ENCODE data around the gene RPL37A. TPM values are rescaled to one million over a fixed set of nuclear protein-coding genes. Genes with fewer than 3 reads are reported as not detected.
"Not testable (repeated sequence)": the region's sequence is repeated elsewhere in the genome, so short reads cannot be mapped to it uniquely, and the experiment has no call there.

RPL37A gene
- total RNA-seq, 1 donor from 2014 or later = 493 TPM

DNA sequence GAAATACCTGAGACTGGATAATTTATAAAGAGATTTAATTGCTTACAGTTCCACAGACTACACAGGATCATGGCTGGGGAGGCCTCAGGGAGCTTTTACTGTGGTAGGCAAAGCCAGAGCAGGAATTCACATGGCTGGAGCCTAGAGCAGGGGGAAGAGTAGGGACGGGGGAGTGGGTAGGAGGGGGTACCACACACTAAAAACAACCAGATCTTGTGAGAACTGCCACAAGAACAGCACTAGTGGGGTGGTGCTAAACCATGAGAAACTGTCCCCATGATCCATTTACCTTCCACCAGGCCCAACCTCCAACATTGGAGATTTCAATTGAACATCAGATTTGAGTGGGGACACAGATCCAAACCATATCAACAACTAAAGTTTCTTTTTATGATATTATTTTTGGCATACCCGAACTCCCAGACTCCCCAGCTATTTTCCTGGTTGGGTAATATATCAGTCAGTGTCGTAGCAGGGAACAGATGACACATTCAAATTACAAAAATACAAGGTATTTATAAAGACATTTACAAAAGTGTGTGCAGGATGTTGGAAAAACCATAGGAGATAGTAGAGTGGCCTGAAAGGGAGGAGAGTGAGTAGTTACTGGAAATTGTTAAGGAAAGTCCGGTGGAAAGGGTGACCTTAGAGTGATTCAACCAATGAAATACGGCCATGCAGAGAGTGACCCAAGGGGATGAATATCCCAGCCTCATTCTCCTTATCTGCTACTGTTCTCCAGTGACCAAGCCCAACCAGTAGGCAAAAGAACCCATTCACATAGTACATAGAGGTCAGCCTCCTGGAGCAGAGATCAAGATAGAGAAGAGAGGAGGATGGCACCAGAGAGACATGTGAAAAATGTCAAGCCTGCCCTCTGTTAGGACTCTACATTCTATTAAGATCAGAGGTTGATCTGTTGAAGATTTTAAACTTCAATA lies 8.8 kb downstream of the RPL37A start:
- Histone ChIP-seq H3K27ac (no peak overlapping the region), H3K9me3 (no peaks in the 10 kb centered on the region), H3K27me3 (no peaks in the 10 kb centered on the region), H3K4me3 (no peak overlapping the region), H3K36me3 (peaks cover 15 to 23% of the 10 kb centered on the region in 2 donors), H3K4me1 (no peaks in the 10 kb centered on the region)
- TF ChIP-seq, protein P1, sequence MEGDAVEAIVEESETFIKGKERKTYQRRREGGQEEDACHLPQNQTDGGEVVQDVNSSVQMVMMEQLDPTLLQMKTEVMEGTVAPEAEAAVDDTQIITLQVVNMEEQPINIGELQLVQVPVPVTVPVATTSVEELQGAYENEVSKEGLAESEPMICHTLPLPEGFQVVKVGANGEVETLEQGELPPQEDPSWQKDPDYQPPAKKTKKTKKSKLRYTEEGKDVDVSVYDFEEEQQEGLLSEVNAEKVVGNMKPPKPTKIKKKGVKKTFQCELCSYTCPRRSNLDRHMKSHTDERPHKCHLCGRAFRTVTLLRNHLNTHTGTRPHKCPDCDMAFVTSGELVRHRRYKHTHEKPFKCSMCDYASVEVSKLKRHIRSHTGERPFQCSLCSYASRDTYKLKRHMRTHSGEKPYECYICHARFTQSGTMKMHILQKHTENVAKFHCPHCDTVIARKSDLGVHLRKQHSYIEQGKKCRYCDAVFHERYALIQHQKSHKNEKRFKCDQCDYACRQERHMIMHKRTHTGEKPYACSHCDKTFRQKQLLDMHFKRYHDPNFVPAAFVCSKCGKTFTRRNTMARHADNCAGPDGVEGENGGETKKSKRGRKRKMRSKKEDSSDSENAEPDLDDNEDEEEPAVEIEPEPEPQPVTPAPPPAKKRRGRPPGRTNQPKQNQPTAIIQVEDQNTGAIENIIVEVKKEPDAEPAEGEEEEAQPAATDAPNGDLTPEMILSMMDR (IDR thresholded peaks at IDR 0.05) = no peak
- intact Hi-C loops (cut with DNase I) = no loop called here
- no peak for DNase-seq (ENCODE audit: low spot score in 2 of 2)

DNA sequence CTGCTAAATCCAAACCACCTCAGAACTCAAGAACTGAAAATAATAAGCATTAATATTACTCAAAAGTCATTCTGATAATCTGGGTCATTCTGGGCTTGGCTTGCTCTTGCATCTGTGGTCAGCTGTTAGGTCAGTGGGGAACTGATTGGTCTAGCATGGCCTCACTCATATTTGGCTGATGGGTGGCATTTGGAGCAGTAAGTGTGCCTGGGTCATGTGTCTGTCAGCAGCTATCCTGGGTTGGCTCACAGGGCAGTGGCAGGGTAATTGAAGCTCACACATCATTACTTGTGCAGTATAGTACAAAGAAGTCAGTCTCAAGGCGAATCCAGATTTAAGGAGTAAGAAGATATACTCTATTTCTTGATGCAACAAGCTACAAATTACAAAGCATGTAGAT lies 9.6 kb downstream of the RPL37A start:
- DNase-seq (ENCODE audit: low spot score in 2 of 2) = no peak
- Histone ChIP-seq H3K36me3 (peaks cover 12 to 15% of the 10 kb centered on the region in 2 donors), H3K4me1 (no peaks in the 10 kb centered on the region), H3K4me3 (no peak overlapping the region), H3K9me3 (no peaks in the 10 kb centered on the region), H3K27me3 (no peaks in the 10 kb centered on the region), H3K27ac (no peak overlapping the region)
- TF ChIP-seq, protein P1 (IDR thresholded peaks at IDR 0.05) = no peak
- intact Hi-C loops (cut with DNase I) = no loop called here

DNA sequence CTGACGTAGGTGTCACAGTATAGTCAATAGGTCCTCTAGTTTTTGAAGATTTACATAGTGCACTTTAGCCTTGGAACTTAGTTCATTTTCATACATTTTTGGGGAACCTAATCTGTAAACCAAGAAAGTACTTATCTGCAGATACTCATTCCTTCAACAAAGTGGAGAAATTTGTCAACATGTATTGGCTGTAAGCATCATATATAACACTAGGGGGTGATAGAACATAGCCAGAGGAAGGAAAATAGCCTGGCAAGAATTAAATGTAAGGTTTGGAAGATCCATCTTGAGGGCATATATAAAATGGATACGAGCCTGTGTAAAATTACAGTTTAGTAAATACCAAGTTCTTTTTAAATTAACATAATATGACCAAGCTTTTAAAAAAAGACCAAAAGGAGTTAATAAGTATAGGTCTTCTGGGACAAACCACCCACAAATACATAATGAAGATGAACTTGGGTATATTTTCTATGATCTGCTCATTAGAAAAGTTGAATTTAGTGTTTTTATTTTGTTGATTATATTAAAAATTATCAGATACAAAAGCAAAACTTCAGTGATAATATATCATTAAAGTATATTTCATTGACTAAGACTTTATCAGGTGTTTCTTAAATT lies 18.2 kb downstream of the RPL37A start:
- Histone ChIP-seq H3K4me1 (peaks cover 0 to 10% of the 10 kb centered on the region in 2 donors), H3K9me3 (no peaks in the 10 kb centered on the region), H3K27ac (no peak overlapping the region), H3K4me3 (no peak overlapping the region), H3K27me3 (no peaks in the 10 kb centered on the region), H3K36me3 (no peaks in the 10 kb centered on the region)
- TF ChIP-seq, protein P1 (IDR thresholded peaks at IDR 0.05) = peak; percentile 68 to 84 (median 72)
- DNase-seq (ENCODE audit: low spot score in 2 of 2) = no peak
- intact Hi-C loops (cut with DNase I) = loop anchor here (5.0 kb wide), 2 partner anchors 995 to 1195 kb away; no protein-coding TSS in a partner anchor

DNA sequence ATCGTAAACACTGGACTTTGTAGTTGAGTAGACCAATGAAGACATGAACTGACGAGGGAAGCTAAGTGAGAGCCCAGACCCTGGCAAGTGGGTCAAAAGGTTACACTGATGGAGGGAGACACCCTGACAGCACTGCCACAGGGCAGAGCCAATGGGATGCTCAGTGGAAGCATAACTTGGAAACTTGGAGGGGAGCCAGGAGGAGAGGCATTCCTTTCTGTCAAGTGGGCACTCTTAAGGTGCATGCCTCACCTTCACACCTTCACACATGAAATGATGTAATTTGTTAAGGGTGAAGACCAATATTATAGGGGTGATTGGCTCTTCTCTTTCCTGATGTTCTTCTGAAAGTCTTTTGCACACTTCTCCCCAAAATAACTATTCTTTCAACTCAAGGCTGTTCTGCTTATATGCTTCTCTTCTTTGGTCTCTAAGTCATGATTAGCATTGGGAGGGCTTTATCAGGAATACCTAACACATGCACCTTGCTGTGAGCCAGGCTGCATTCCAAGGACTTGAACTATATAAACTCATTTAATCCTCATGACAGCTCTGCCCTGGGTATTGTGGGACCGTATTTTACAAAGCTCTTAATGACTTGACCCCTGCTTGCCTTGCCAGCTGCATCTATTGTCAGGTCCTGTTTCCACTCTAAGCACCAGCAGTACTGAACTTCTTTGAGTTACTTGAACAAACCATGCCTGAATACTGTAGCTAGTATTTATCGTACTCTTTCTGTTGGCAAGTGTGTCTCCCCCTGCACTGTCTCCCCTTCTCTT lies 19.0 kb downstream of the RPL37A start:
- intact Hi-C loops (cut with DNase I) = loop anchor here (5.0 kb wide), 2 partner anchors 995 to 1195 kb away; no protein-coding TSS in a partner anchor
- H3K9me3 ChIP-seq = no peaks in the 10 kb centered on the region
- no peak overlapping the region for H3K4me3 ChIP-seq
- no peaks in the 10 kb centered on the region for H3K36me3 ChIP-seq
- H3K27ac ChIP-seq = no peak overlapping the region
- TF ChIP-seq, protein P1 (IDR thresholded peaks at IDR 0.05) = no peak
- peaks cover 0 to 10% of the 10 kb centered on the region in 2 donors for H3K4me1 ChIP-seq
- peak in 1 of 2 donors; percentile 49 for DNase-seq (ENCODE audit: low spot score in 2 of 2)
- H3K27me3 ChIP-seq = no peaks in the 10 kb centered on the region

DNA sequence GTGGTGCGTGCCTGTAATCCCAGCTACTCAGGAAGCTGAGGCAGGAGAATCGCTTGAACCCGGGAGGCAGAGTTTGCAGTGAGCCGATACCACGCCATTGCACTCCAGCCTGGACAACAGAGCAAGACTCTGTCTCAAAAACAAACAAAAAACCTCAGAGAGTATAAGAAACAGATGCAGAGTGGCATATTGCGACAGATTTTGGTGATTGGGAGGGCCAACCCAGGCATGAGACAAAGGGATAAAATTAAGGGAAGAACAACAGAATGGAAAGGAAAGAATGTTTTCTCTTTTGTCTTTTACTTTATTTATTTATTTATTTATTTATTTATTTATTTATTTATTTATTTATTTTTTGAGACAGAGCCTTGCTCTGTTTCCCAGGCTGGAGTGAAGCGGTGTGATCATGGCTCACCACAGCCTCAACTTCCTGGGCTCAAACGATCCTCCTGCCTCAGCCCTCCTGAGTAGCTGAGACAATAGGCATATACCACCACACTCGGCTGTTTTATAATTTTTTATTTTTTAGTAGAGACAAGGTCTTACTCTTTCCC lies 20.0 kb downstream of the RPL37A start:
- H3K4me1 ChIP-seq = peaks cover 0 to 10% of the 10 kb centered on the region in 2 donors
- not testable (repeated sequence) for H3K27me3 ChIP-seq, H3K36me3 ChIP-seq, H3K27ac ChIP-seq, H3K4me3 ChIP-seq, H3K9me3 ChIP-seq
- DNase-seq (ENCODE audit: low spot score in 2 of 2) = peak in 1 of 2 donors; percentile 49
- intact Hi-C loops (cut with DNase I) = loop anchor here (1.0 to 5.0 kb wide), 4 partner anchors 14 to 1194 kb away; no protein-coding TSS in a partner anchor
